Endometrial microvascular endothelial cells (primary cell): ENCODE measurements around the gene LIPT1. TPM values are rescaled to one million over a fixed set of nuclear protein-coding genes. Genes with fewer than 3 reads are reported as not detected.

Source experiments
- total RNA-seq: library from RNA; depleted of rRNA; stranded (reverse); fragments of >200 nt; gene quantifications from one replicate; pipeline ENCODE4 v1.2.3, GENCODE V29; 2015; ENCODE audit errors: inconsistent ontology term

LIPT1 gene
- total RNA-seq, 1 donor from 2014 or later = 6.5 TPM

Other genes starting within 250 kb of the LIPT1 start
- gene CRACDL, start 218.7 kb upstream of the LIPT1 start, total RNA-seq = 8.2 TPM
- gene C2orf15, start 13.3 kb upstream of the LIPT1 start, total RNA-seq = 1.1 TPM
- gene TSGA10, start within 50 bp of the LIPT1 start, total RNA-seq = 0.09 TPM
- gene MITD1, start 26.1 kb downstream of the LIPT1 start, total RNA-seq = 17.8 TPM
- 48.1 TPM for gene MRPL30, start 26.2 kb downstream of the LIPT1 start, total RNA-seq
- gene LYG2, start 100.7 kb downstream of the LIPT1 start, total RNA-seq = not detected
- gene LYG1, start 146.2 kb downstream of the LIPT1 start, total RNA-seq = not detected
- 99.1 TPM for gene TXNDC9, start 181.4 kb downstream of the LIPT1 start, total RNA-seq
- gene EIF5B, start 182.4 kb downstream of the LIPT1 start, total RNA-seq = 19.2 TPM